Loucy (cell line): Measurements from ENCODE around the gene SPRR3.

Experiments used
- CTCF ChIP-seq: fragments of 200-600 bp; sonication (generic); conservative IDR thresholded peaks from 2 replicates; pipeline ENCODE4 v1.5.1; 2014; ENCODE audit warnings: mild to moderate bottlenecking, antibody characterized with exemption, low read length
- EZH2phosphoT487 ChIP-seq: fragments of 200-600 bp; IDR thresholded peaks from 2 replicates; pipeline ENCODE4 v1.6.1; 2018; ENCODE audit warnings: antibody characterized with exemption, mild to moderate bottlenecking, moderate library complexity, borderline replicate concordance

GRCh38 chr1:153032073-153032472 is 30.5 kb downstream of the SPRR3 start:
- TF ChIP-seq EZH2phosphoT487, result no peak
- TF ChIP-seq CTCF, result no peak
